HCT116 (cell line): ENCODE measurements around the gene MAP3K8. TPM values are rescaled to one million over a fixed set of nuclear protein-coding genes. Genes with fewer than 3 reads are reported as not detected.

Experiments used
- ATAC-seq: fragments of 200-7000 bp; cut with Tn5 transposase; 2 replicates; pipeline ENCODE4 v1.9.1; 2020; ENCODE audit warnings: mild to moderate bottlenecking, moderate library complexity
- BruUV-seq: library from RNA; stranded (reverse); fragments of 400-500 nt; replicated peaks from 2 replicates; lab custom pipeline; 2021; lab: Mats Ljungman, UMichigan
- CTCF ChIA-PET: fragments of 300-600 bp; sonication (Branson Sonifier 250); formaldehyde crosslinking; loops from one replicate; lab custom pipeline; 2021; ENCODE audit warnings: antibody characterized with exemption; lab: Charles Lee
- POLR2A ChIA-PET: fragments of 300-600, 350-600 bp; sonication (Branson Sonifier 250); formaldehyde crosslinking; loops from one replicate; lab custom pipeline; 2021; ENCODE audit warnings: antibody characterized with exemption; lab: Charles Lee
- RAD21 ChIA-PET, 2 experiments: fragments of 300-600 bp; sonication (Branson Sonifier 250); formaldehyde crosslinking; loops; one replicate each; lab custom pipeline; 2023; ENCODE audit warnings: low total read pairs in 2 of 2; ENCODE audit not compliant: uncharacterized antibody in 2 of 2, unreplicated experiment in 2 of 2, low non-redundant PET in 1 of 2; lab: Charles Lee
- DNase-seq: peaks from one replicate; pipeline ENCODE4 v3.0.0-alpha.2; 2010; ENCODE audit warnings: low read depth, low spot score
- H2AFZ ChIP-seq: fragments of 200-600 bp; shearing (Covaris generic), sonication (generic); 2 replicates; pipeline ENCODE4 v1.6.1; 2017; ENCODE audit warnings: low read depth, mixed run types, mixed read lengths, antibody characterized with exemption, low read length; ENCODE audit not compliant: poor library complexity, severe bottlenecking
- H3K27ac ChIP-seq: 2 replicates; pipeline ENCODE4 v1.5.1; 2012; ENCODE audit warnings: low read depth, low read length
- H3K27me3 ChIP-seq: fragments of 200-600 bp; sonication (generic); 2 replicates; pipeline ENCODE4 v1.6.1; 2016; ENCODE audit warnings: mixed run types, low read length, mixed read lengths; ENCODE audit not compliant: insufficient read depth
- H3K36me3 ChIP-seq, 2 experiments: fragments of 200-500 bp in 1 of 2; fragments of 200-600 bp in 1 of 2; sonication (Bioruptor generic) in 1 of 2; sonication (generic) in 1 of 2; 2 replicates each; pipeline versions ENCODE4 v1.5.1 to v1.6.1; 2014 to 2016; ENCODE audit warnings: low read length in 2 of 2, inconsistent platforms in 1 of 2, mixed read lengths in 1 of 2, mixed run types in 1 of 2; ENCODE audit not compliant: insufficient read depth in 2 of 2, control insufficient read depth in 1 of 2
- H3K4me1 ChIP-seq, 2 experiments: fragments of 200-600 bp in 1 of 2; sonication (generic) in 1 of 2; 2 replicates each; pipeline versions ENCODE4 v1.5.1 to v1.6.1; 2012 to 2017; ENCODE audit warnings: low read length in 2 of 2, inconsistent platforms in 1 of 2, mild to moderate bottlenecking in 1 of 2, mixed read lengths in 1 of 2, mixed run types in 1 of 2, moderate library complexity in 1 of 2; ENCODE audit not compliant: insufficient read depth in 2 of 2, control insufficient read depth in 1 of 2
- H3K4me2 ChIP-seq: fragments of 200-600 bp; sonication (generic); 2 replicates; pipeline ENCODE4 v1.6.1; 2017; ENCODE audit warnings: mixed run types, low read length, mixed read lengths
- H3K4me3 ChIP-seq, 2 experiments: fragments of 200-600 bp in 1 of 2; sonication (generic) in 1 of 2; replicated peaks in 1 of 2; 2 replicates each; pipeline ENCODE4 v1.5.1; 2011 to 2016; ENCODE audit warnings: low read length in 2 of 2, control low read depth in 1 of 2, low read depth in 1 of 2, mild to moderate bottlenecking in 1 of 2, mixed read lengths in 1 of 2, mixed run types in 1 of 2
- H3K79me2 ChIP-seq: fragments of 200-600 bp; sonication (generic); 2 replicates; pipeline ENCODE4 v1.6.1; 2017; ENCODE audit warnings: mild to moderate bottlenecking, mixed run types, low read length, moderate library complexity, mixed read lengths; ENCODE audit not compliant: insufficient read depth
- H3K9ac ChIP-seq: fragments of 200-600 bp; sonication (generic); 2 replicates; pipeline ENCODE4 v1.6.1; 2016; ENCODE audit warnings: low read length, mixed read lengths
- H3K9me2 ChIP-seq: fragments of 200-600 bp; sonication (generic), shearing (Covaris generic); 2 replicates; pipeline ENCODE4 v1.6.1; 2017; ENCODE audit warnings: mixed run types, mild to moderate bottlenecking, moderate library complexity; ENCODE audit not compliant: insufficient read depth
- H3K9me3 ChIP-seq, 2 experiments: fragments of 200-500 bp in 1 of 2; fragments of 200-600 bp in 1 of 2; sonication (Bioruptor generic) in 1 of 2; sonication (generic) in 1 of 2; 2 replicates each; pipeline ENCODE4 v1.6.1; 2014 to 2017; ENCODE audit warnings: low read length in 2 of 2, mixed read lengths in 2 of 2, inconsistent platforms in 1 of 2, low read depth in 1 of 2, mild to moderate bottlenecking in 1 of 2, mixed run types in 1 of 2, moderate library complexity in 1 of 2; ENCODE audit not compliant: control insufficient read depth in 1 of 2, insufficient read depth in 1 of 2
- H4K20me1 ChIP-seq: fragments of 200-600 bp; sonication (generic), shearing (Covaris generic); 2 replicates; pipeline ENCODE4 v1.6.1; 2017; ENCODE audit warnings: mixed run types, mild to moderate bottlenecking, moderate library complexity; ENCODE audit not compliant: insufficient read depth
- ATF3 ChIP-seq: IDR thresholded peaks from 2 replicates; pipeline ENCODE4 v1.6.1; 2012
- CBX3 ChIP-seq: IDR thresholded peaks from 2 replicates; pipeline ENCODE4 v1.6.1; 2012; ENCODE audit warnings: low read depth
- CEBPB ChIP-seq: IDR thresholded peaks from 2 replicates; pipeline ENCODE4 v1.6.1; 2012; ENCODE audit warnings: low read depth
- CTCF ChIP-seq, 3 experiments: fragments of 200-600 bp in 1 of 3; sonication (generic) in 1 of 3; IDR thresholded peaks in 2 of 3; conservative IDR thresholded peaks in 1 of 3; 2 replicates each; pipeline ENCODE4 v1.5.1; 2012 to 2017; ENCODE audit warnings: low read depth in 2 of 3, low read length in 2 of 3, antibody characterized with exemption in 1 of 3, borderline replicate concordance in 1 of 3, control low read depth in 1 of 3, mild to moderate bottlenecking in 1 of 3, mixed read lengths in 1 of 3, mixed run types in 1 of 3, moderate library complexity in 1 of 3; ENCODE audit not compliant: insufficient read depth in 1 of 3
- EGR1 ChIP-seq: IDR thresholded peaks from 2 replicates; pipeline ENCODE4 v1.6.1; 2012; ENCODE audit warnings: low read depth
- ELF1 ChIP-seq: IDR thresholded peaks from 2 replicates; pipeline ENCODE4 v1.6.1; 2012; ENCODE audit warnings: low read depth, borderline replicate concordance
- EZH2phosphoT487 ChIP-seq: fragments of 200-600 bp; IDR thresholded peaks from 2 replicates; pipeline ENCODE4 v1.6.1; 2018; ENCODE audit warnings: antibody characterized with exemption, borderline replicate concordance
- FOSL1 ChIP-seq: IDR thresholded peaks from 2 replicates; pipeline ENCODE4 v1.6.1; 2012; ENCODE audit warnings: low read depth
- JUND ChIP-seq: IDR thresholded peaks from 2 replicates; pipeline ENCODE4 v1.6.1; 2012
- POLR2A ChIP-seq: IDR thresholded peaks from 2 replicates; pipeline ENCODE4 v1.7.0; 2011; ENCODE audit warnings: borderline replicate concordance; ENCODE audit not compliant: insufficient read depth, insufficient read length; ENCODE audit errors: extremely low read depth
- RAD21 ChIP-seq: IDR thresholded peaks from 2 replicates; pipeline ENCODE4 v1.6.1; 2012; ENCODE audit warnings: low read depth, mild to moderate bottlenecking
- REST ChIP-seq: IDR thresholded peaks from 2 replicates; pipeline ENCODE4 v1.6.1; 2012; ENCODE audit warnings: low read depth
- SIN3A ChIP-seq: IDR thresholded peaks from 2 replicates; pipeline ENCODE4 v1.6.1; 2012; ENCODE audit warnings: low read depth
- SP1 ChIP-seq: IDR thresholded peaks from 2 replicates; pipeline ENCODE4 v1.6.1; 2012; ENCODE audit warnings: low read depth
- SRF ChIP-seq: IDR thresholded peaks from 2 replicates; pipeline ENCODE4 v1.6.1; 2012; ENCODE audit warnings: low read depth
- TCF7L2 ChIP-seq: IDR thresholded peaks from 2 replicates; pipeline ENCODE4 v1.7.0; 2011; ENCODE audit warnings: borderline replicate concordance, inconsistent platforms; ENCODE audit not compliant: insufficient read depth, insufficient read length; ENCODE audit errors: extremely low read depth
- YY1 ChIP-seq: IDR thresholded peaks from 2 replicates; pipeline ENCODE4 v1.6.1; 2011; ENCODE audit warnings: low read length, low read depth, moderate library complexity, mild to moderate bottlenecking; ENCODE audit not compliant: insufficient replicate concordance; ENCODE audit errors: extremely low read depth
- ZBTB33 ChIP-seq: IDR thresholded peaks from 2 replicates; pipeline ENCODE4 v1.6.1; 2011; ENCODE audit warnings: mild to moderate bottlenecking, low read length, moderate library complexity; ENCODE audit not compliant: insufficient replicate concordance; ENCODE audit errors: extremely low read depth
- ZFX ChIP-seq: fragments of 450-650 bp; IDR thresholded peaks from 2 replicates; pipeline ENCODE4 v1.6.1; 2017
- ZNF274 ChIP-seq: fragments of 200-500 bp; sonication (Bioruptor generic); IDR thresholded peaks from 2 replicates; pipeline ENCODE4 v1.6.1; 2014; ENCODE audit warnings: mild to moderate bottlenecking, low read depth, low read length, inconsistent platforms
- intact Hi-C: fragments of 100-400 bp; cut with micrococcal nuclease; formaldehyde crosslinking; loops from 2 replicates; pipeline ENCODE4 v1.10.0; 2022
- total RNA-seq: library from RNA; stranded (reverse); gene quantifications from one replicate; pipeline ENCODE4 v1.2.1, GENCODE V29; 2021; ENCODE audit not compliant: unreplicated experiment

Gene MAP3K8
- total RNA-seq, 1 experiment from 2014 or later = 4.5 TPM

- TF ChIP-seq SIN3A (no peak), TCF7L2 (no peak), FOSL1 (no peak), RAD21 (no peak), ZNF274 (no peak), ATF3 (no peak), SP1 (no peak), EZH2phosphoT487 (no peak), JUND (no peak), POLR2A (no peak), REST (no peak), CBX3 (no peak), ZFX (no peak), CTCF (IDR thresholded peaks at IDR 0.05 in 2 of 3, conservative IDR thresholded peaks at IDR 0.05 in 1 of 3; ENCODE audit: borderline replicate concordance in 1 of 3, insufficient read depth in 1 of 3, low read depth in 2 of 3, low read length in 2 of 3) (no peak), YY1 (no peak), ZBTB33 (no peak), ELF1 (no peak), EGR1 (no peak), SRF (no peak), CEBPB (no peak)
- intact Hi-C loops = no loop called here
- POLR2A ChIA-PET = no interaction called here
- Histone ChIP-seq H3K9me2 (no peaks in the 10 kb centered on the region), H3K27ac (no peak overlapping the region), H3K79me2 (no peaks in the 10 kb centered on the region), H3K9ac (no peak overlapping the region), H3K36me3 (no peaks in the 10 kb centered on the region), H3K4me1 (peaks cover 0 to 9% of the 10 kb centered on the region in 2 experiments; a peak in 2 of 4 replicates), H3K4me2 (no peak overlapping the region), H3K4me3 (no peak overlapping the region), H3K27me3 (no peaks in the 10 kb centered on the region), H3K9me3 (no peaks in the 10 kb centered on the region), H4K20me1 (no peaks in the 10 kb centered on the region), H2AFZ (no peak overlapping the region)
- RAD21 ChIA-PET = no interaction called here
- no peak for DNase-seq
- no peak for ATAC-seq
- BruUV-seq = no TSS peak
- CTCF ChIA-PET = no interaction called here
These were observed 37.3 kb upstream of the MAP3K8 start for GRCh38 chr10:30396698-30397097.
